Stimulated activated naive CD4-positive, alpha-beta T cell (primary cell): ENCODE results near the gene ASXL1.

Experiments used
- DNase-seq, 6 experiments: peaks; one replicate each; lab custom pipeline; 2025; lab: John Stamatoyannopoulos, UW

Gene ASXL1

GRCh38 chr20:32407131-32407750, 49.1 kb downstream of the ASXL1 start:
- peak; percentile 37 to 79 (median 64) for DNase-seq

- peak in 1 of 6 experiments; percentile 4 for DNase-seq
These were observed 54.0 kb downstream of the ASXL1 start for GRCh38 chr20:32411955-32412706.

GRCh38 chr20:32415494-32415893, 57.4 kb downstream of the ASXL1 start:
- no peak for DNase-seq

GRCh38 chr20:32416206-32416605, 58.1 kb downstream of the ASXL1 start:
- DNase-seq: no peak

GRCh38 chr20:32418376-32418775, 60.2 kb downstream of the ASXL1 start:
- DNase-seq: no peak

- DNase-seq: no peak
These were observed 63.2 kb downstream of the ASXL1 start for GRCh38 chr20:32421290-32421689.

GRCh38 chr20:32427996-32428395, 69.9 kb downstream of the ASXL1 start:
- no peak for DNase-seq

- DNase-seq: no peak
These were observed 71.2 kb downstream of the ASXL1 start for GRCh38 chr20:32429343-32429742.

- DNase-seq: no peak
These were observed 71.7 kb downstream of the ASXL1 start for GRCh38 chr20:32429745-32430360.

GRCh38 chr20:32431457-32431856, 73.3 kb downstream of the ASXL1 start:
- no peak for DNase-seq

GRCh38 chr20:32432277-32432676, 74.1 kb downstream of the ASXL1 start:
- DNase-seq: no peak

GRCh38 chr20:32433311-32434021, 75.3 kb downstream of the ASXL1 start:
- DNase-seq: no peak

GRCh38 chr20:32434434-32434833, 76.3 kb downstream of the ASXL1 start:
- DNase-seq: no peak

GRCh38 chr20:32435449-32436107, 77.4 kb downstream of the ASXL1 start:
- DNase-seq: no peak

GRCh38 chr20:32436142-32436861, 78.2 kb downstream of the ASXL1 start:
- no peak for DNase-seq

GRCh38 chr20:32436968-32437367, 78.8 kb downstream of the ASXL1 start:
- DNase-seq: no peak

- DNase-seq: no peak
These were observed 79.4 kb downstream of the ASXL1 start for GRCh38 chr20:32437391-32438074.

- DNase-seq: no peak
These were observed 80.3 kb downstream of the ASXL1 start for GRCh38 chr20:32438331-32438858.

- no peak for DNase-seq
These were observed 81.2 kb downstream of the ASXL1 start for GRCh38 chr20:32439132-32439829.
